GM19463 (cell line): ENCODE data around the gene PAEP.
"Not testable (repeated sequence)": the region's sequence is repeated elsewhere in the genome, so short reads cannot be mapped to it uniquely, and the experiment has no call there.

Source experiments
- ATAC-seq: cut with Tn5 transposase; IDR thresholded peaks from one replicate; pipeline ENCODE4 v1.9.1; 2021; ENCODE audit warnings: mild to moderate bottlenecking, moderate library complexity; ENCODE audit not compliant: unreplicated experiment

The PAEP gene

GRCh38 chr9:135549478-135550343 is 11.8 kb upstream of the PAEP start:
- ATAC-seq, result not testable (repeated sequence)

GRCh38 chr9:135550344-135550918 is 11.1 kb upstream of the PAEP start:
- ATAC-seq, result no peak

GRCh38 chr9:135551031-135551430 is 10.5 kb upstream of the PAEP start:
- no peak for ATAC-seq

GRCh38 chr9:135551456-135551855 is 10.1 kb upstream of the PAEP start:
- no peak for ATAC-seq

GRCh38 chr9:135552021-135552697 is 9.4 kb upstream of the PAEP start:
- no peak for ATAC-seq

GRCh38 chr9:135552698-135553171 is 8.8 kb upstream of the PAEP start:
- ATAC-seq, result no peak

- no peak for ATAC-seq
Observed at GRCh38 chr9:135554718-135555117, 6.8 kb upstream of the PAEP start.

GRCh38 chr9:135555203-135555602 is 6.4 kb upstream of the PAEP start:
- no peak for ATAC-seq

- no peak for ATAC-seq
Observed at GRCh38 chr9:135555910-135556309, 5.6 kb upstream of the PAEP start.

- no peak for ATAC-seq
Observed at GRCh38 chr9:135559606-135560005, 1.9 kb upstream of the PAEP start.

GRCh38 chr9:135562235-135562745 is 734 bp downstream of the PAEP start:
- ATAC-seq, result no peak

- no peak for ATAC-seq
Observed at GRCh38 chr9:135563039-135563476, 1.5 kb downstream of the PAEP start.

- no peak for ATAC-seq
Observed at GRCh38 chr9:135563858-135564257, 2.3 kb downstream of the PAEP start.

GRCh38 chr9:135565141-135565628 is 3.6 kb downstream of the PAEP start:
- ATAC-seq, result no peak

GRCh38 chr9:135565636-135566035 is 4.1 kb downstream of the PAEP start:
- no peak for ATAC-seq

GRCh38 chr9:135566552-135566951 is 5.0 kb downstream of the PAEP start:
- no peak for ATAC-seq

- ATAC-seq, result no peak
Observed at GRCh38 chr9:135567311-135567710, 5.8 kb downstream of the PAEP start.

- ATAC-seq, result no peak
Observed at GRCh38 chr9:135568026-135568425, 6.5 kb downstream of the PAEP start.

- ATAC-seq, result no peak
Observed at GRCh38 chr9:135570456-135570855, 8.9 kb downstream of the PAEP start.

- no peak for ATAC-seq
Observed at GRCh38 chr9:135572233-135572632, 10.7 kb downstream of the PAEP start.

GRCh38 chr9:135573124-135573523 is 11.6 kb downstream of the PAEP start:
- ATAC-seq, result no peak
